GM10248 (cell line): Measurements from ENCODE around the gene PIP5KL1.

Experiments
- CTCF ChIA-PET: fragments of 300-600 bp; sonication (Branson Sonifier 250); formaldehyde crosslinking; extraction: SDS; loops from one replicate; lab custom pipeline; 2021; ENCODE audit warnings: antibody characterized with exemption; lab: Yijun Ruan, JAX
- POLR2A ChIA-PET: fragments of 350-650 bp; sonication (Branson Sonifier 250); formaldehyde crosslinking; extraction: SDS; loops from one replicate; lab custom pipeline; 2020; ENCODE audit warnings: antibody characterized with exemption; lab: Yijun Ruan, JAX
- DNase-seq: peaks from one replicate; pipeline ENCODE4 v3.0.0; 2012; ENCODE audit errors: extremely low spot score
- CTCF ChIP-seq: IDR thresholded peaks from 2 replicates; pipeline ENCODE4 v1.5.1; 2012; ENCODE audit warnings: mild to moderate bottlenecking, low read depth; ENCODE audit errors: extremely low read depth, missing control alignments, control extremely low read depth

Gene PIP5KL1

GRCh38 chr9:127944586-127945218 lies 14.1 kb upstream of the PIP5KL1 start:
- no peak for DNase-seq
- ChIA-PET POLR2A (no interaction called here), CTCF (interaction anchor here (0.9 to 25.1 kb wide), 18 partner anchors 13 to 173 kb away, joined by 3 to 615 read pairs (median 7); partner anchors contain the start of genes EEIG1, NAIF1, PIP5KL1 and SLC25A25)
- no peak for TF ChIP-seq CTCF

GRCh38 chr9:127943731-127944144 lies 13.2 kb upstream of the PIP5KL1 start:
- TF ChIP-seq CTCF = peak; percentile 90
- DNase-seq = peak; percentile 86
- ChIA-PET POLR2A (interaction anchor here (0.5 to 0.6 kb wide), 2 partner anchors 135 to 216 kb away, joined by 3 read pairs; partner anchors contain the start of gene BBLN), CTCF (interaction anchor here (0.6 to 25.1 kb wide), 36 partner anchors 12 to 209 kb away, joined by 3 to 615 read pairs (median 5); partner anchors contain the start of genes EEIG1, NAIF1, PIP5KL1 and SLC25A25)

GRCh38 chr9:127943011-127943662 lies 12.6 kb upstream of the PIP5KL1 start:
- DNase-seq = no peak
- no peak for TF ChIP-seq CTCF
- ChIA-PET POLR2A (interaction anchor here (0.6 kb wide), 1 partner anchor 136 kb away, joined by 3 read pairs; no protein-coding TSS in a partner anchor), CTCF (interaction anchor here (0.6 to 25.1 kb wide), 42 partner anchors 11 to 208 kb away, joined by 3 to 615 read pairs (median 5); partner anchors contain the start of genes EEIG1, NAIF1, PIP5KL1 and SLC25A25)

GRCh38 chr9:127942216-127943010 lies 11.8 kb upstream of the PIP5KL1 start:
- ChIA-PET CTCF (interaction anchor here (0.6 to 25.1 kb wide), 30 partner anchors 10 to 207 kb away, joined by 3 to 615 read pairs (median 5); partner anchors contain the start of genes EEIG1, NAIF1, PIP5KL1 and SLC25A25), POLR2A (no interaction called here)
- peak; percentile 76 for DNase-seq
- TF ChIP-seq CTCF = peak; percentile 84

- no peak for TF ChIP-seq CTCF
- ChIA-PET POLR2A (no interaction called here), CTCF (interaction anchor here (1.0 to 25.1 kb wide), 16 partner anchors 10 to 176 kb away, joined by 3 to 615 read pairs (median 8); partner anchors contain the start of genes EEIG1, NAIF1, PIP5KL1 and SLC25A25)
- no peak for DNase-seq
Measured at GRCh38 chr9:127941961-127942215, 11.3 kb upstream of the PIP5KL1 start.
